Hepatocyte (in vitro differentiated cells): ENCODE data around the gene CCDC136. TPM values are rescaled to one million over a fixed set of nuclear protein-coding genes. Genes with fewer than 3 reads are reported as not detected.

Source experiments
- DNase-seq: peaks from one replicate; pipeline ENCODE4 v3.0.0-alpha.2; 2016; ENCODE audit warnings: low spot score
- H2AFZ ChIP-seq: fragments of 200-600 bp; sonication (generic); 2 replicates; pipeline ENCODE4 v1.6.0; 2016; ENCODE audit warnings: antibody characterized with exemption, mild to moderate bottlenecking
- H3K27ac ChIP-seq: fragments of 200-600 bp; sonication (generic); 2 replicates; pipeline ENCODE4 v1.5.1; 2016; ENCODE audit warnings: mild to moderate bottlenecking
- H3K27me3 ChIP-seq: fragments of 200-600 bp; sonication (generic); 2 replicates; pipeline ENCODE4 v1.6.1; 2016
- H3K36me3 ChIP-seq: fragments of 200-600 bp; sonication (generic); replicated peaks from 2 replicates; pipeline ENCODE4 v1.5.1; 2016; ENCODE audit warnings: low read depth; ENCODE audit not compliant: insufficient read depth
- H3K4me1 ChIP-seq: fragments of 200-600 bp; sonication (generic); 2 replicates; pipeline ENCODE4 v1.5.1; 2016; ENCODE audit warnings: mild to moderate bottlenecking, moderate library complexity; ENCODE audit not compliant: insufficient read depth
- H3K4me2 ChIP-seq: fragments of 200-600 bp; sonication (generic); 2 replicates; pipeline ENCODE4 v1.6.0; 2016
- H3K4me3 ChIP-seq: fragments of 200-600 bp; sonication (generic); 2 replicates; pipeline ENCODE4 v1.5.1; 2016; ENCODE audit warnings: mild to moderate bottlenecking
- H3K79me2 ChIP-seq: fragments of 200-600 bp; sonication (generic); 2 replicates; pipeline ENCODE4 v1.6.0; 2017; ENCODE audit warnings: mild to moderate bottlenecking
- H3K9me2 ChIP-seq: fragments of 200-600 bp; sonication (generic); replicated peaks from 2 replicates; pipeline ENCODE4 v1.6.0; 2017; ENCODE audit warnings: mild to moderate bottlenecking; ENCODE audit not compliant: insufficient read depth
- H3K9me3 ChIP-seq: fragments of 200-600 bp; sonication (generic); 2 replicates; pipeline ENCODE4 v1.5.1; 2016; ENCODE audit warnings: low read depth, mild to moderate bottlenecking
- H4K20me1 ChIP-seq: fragments of 200-600 bp; sonication (generic); 2 replicates; pipeline ENCODE4 v1.6.0; 2016; ENCODE audit warnings: mild to moderate bottlenecking; ENCODE audit not compliant: insufficient read depth, poor library complexity, severe bottlenecking
- CTCF ChIP-seq: fragments of 200-600 bp; sonication (generic); IDR thresholded peaks from 2 replicates; pipeline ENCODE4 v1.5.1; 2016; ENCODE audit warnings: antibody characterized with exemption, mild to moderate bottlenecking; ENCODE audit not compliant: poor library complexity
- EZH2 ChIP-seq: fragments of 200-600 bp; sonication (generic); IDR thresholded peaks from 2 replicates; pipeline ENCODE4 v1.6.1; 2016; ENCODE audit warnings: antibody characterized with exemption, mild to moderate bottlenecking, borderline replicate concordance
- EZH2phosphoT487 ChIP-seq: fragments of 200-600 bp; sonication (generic); IDR thresholded peaks from one replicate; pipeline ENCODE4 v1.6.1; 2018; ENCODE audit warnings: antibody characterized with exemption, mild to moderate bottlenecking, low read depth, moderate library complexity; ENCODE audit not compliant: unreplicated experiment, severe bottlenecking
- WGBS: methylation state at CpG from one replicate; pipeline ENCODE4 v1.1.6; 2016; ENCODE audit warnings: low lambda C conversion rate; ENCODE audit errors: missing lambda C conversion rate; 5-methylcytosine and 5-hydroxymethylcytosine counted together
- polyA plus RNA-seq: library from polyadenylated mRNA; unstranded; fragments of >200 nt; fragmentation: Nextera tagmentation; extraction: Ambion mirVana; gene quantifications from 2 replicates; pipeline ENCODE4 v1.2.1, GENCODE V29; 2016
- total RNA-seq: library from RNA; depleted of rRNA; stranded (reverse); fragments of >200 nt; gene quantifications from 2 replicates; pipeline ENCODE4 v1.2.3, GENCODE V29; 2014

The CCDC136 gene
- total RNA-seq (3.4 and 5.6 TPM in 2 replicates), polyA plus RNA-seq (3.8 and 8.3 TPM in 2 replicates)

GRCh38 chr7:128791121-128791971 lies at the start of gene CCDC136:
TSS of gene CCDC136 (plus strand) at chr7:128791968. CDS start at chr7:128792412, 444 bp downstream.
- Histone ChIP-seq H3K4me2 (peak within 1 kb of the TSS; percentile 99), H3K4me1 (peaks cover 11% of the 10 kb centered on the region), H2AFZ (peak within 1 kb of the TSS; percentile 100), H3K36me3 (no peaks in the 10 kb centered on the region), H3K9me3 (no peaks in the 10 kb centered on the region), H4K20me1 (no peaks in the 10 kb centered on the region), H3K9me2 (no peaks in the 10 kb centered on the region), H3K4me3 (peak within 1 kb of the TSS; percentile 93), H3K27ac (no peak within 1 kb of the TSS), H3K79me2 (no peaks in the 10 kb centered on the region), H3K27me3 (peaks cover 7% of the 10 kb centered on the region)
- WGBS = 1% methylated on average over 31 of the region's 80 CpGs
- peak; percentile 87 for DNase-seq
- no peak for TF ChIP-seq CTCF
- TF ChIP-seq EZH2phosphoT487 = no peak
- TF ChIP-seq EZH2 = no peak

DNA sequence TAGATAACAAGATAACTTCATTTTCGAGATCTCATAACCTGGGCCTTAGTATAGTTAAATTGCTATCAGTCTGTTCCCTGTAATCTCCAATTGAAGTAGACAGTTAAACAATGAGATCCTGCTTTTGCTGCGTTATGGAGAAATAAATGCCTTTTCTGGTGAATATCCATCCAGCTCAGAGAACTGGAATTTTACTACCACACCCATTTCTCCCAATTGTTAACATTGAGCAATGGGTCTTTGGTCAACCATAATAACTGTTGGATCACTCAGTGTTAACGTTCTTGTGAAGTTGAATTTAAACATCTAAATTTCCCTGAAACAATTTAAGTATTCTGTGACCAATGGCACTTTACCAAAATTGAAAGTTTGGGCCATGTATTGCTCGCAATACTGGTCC lies 49.6 kb upstream of the CCDC136 start:
- peaks cover 72% of the 10 kb centered on the region for H4K20me1 ChIP-seq
- WGBS = 55% methylated on average over 4 of the region's 4 CpGs

DNA sequence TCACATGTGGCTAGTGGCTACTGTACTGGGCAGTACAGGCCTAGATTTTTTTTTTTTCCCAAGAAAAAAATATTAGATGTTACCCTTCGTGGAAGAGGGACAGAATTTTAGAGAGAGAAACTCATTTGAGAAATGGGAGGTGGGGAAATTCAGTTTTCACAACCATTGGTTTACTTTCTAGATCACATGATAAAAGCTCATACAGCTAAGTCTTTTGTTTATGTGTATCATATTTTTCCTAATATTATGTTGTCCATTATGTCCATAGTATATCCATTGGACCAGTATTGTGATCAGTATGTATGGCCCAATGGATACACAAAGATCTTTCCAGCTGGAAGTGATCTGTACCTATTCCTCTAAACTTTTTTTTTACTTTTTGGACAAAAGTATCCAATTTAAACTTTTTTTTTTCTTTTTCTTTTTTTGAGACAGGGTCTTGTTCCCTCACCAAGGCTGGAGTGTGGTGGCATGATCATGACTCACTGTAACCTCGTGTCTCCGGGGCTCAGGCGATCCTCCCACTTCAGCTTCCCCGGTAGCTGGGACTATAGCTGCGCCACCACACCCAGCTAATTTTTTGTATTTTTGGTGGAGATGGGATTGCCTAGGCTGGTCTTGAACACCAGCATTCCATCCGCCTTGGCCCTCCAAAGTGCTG lies 48.5 kb upstream of the CCDC136 start:
- Histone ChIP-seq H3K9me2 (no peaks in the 10 kb centered on the region), H3K4me1 (peaks cover 28% of the 10 kb centered on the region), H4K20me1 (peaks cover 82% of the 10 kb centered on the region), H3K4me3 (no peak overlapping the region), H3K36me3 (no peaks in the 10 kb centered on the region), H3K27me3 (no peaks in the 10 kb centered on the region), H2AFZ (no peak overlapping the region), H3K79me2 (peaks cover 90% of the 10 kb centered on the region), H3K4me2 (no peak overlapping the region), H3K27ac (no peak overlapping the region), H3K9me3 (no peaks in the 10 kb centered on the region)
- no peak for DNase-seq
- WGBS = 91% methylated on average over 7 of the region's 7 CpGs
- TF ChIP-seq EZH2 (no peak), CTCF (no peak), EZH2phosphoT487 (no peak)

More for the DNA sequence above, 49.6 kb upstream of the CCDC136 start:
- DNase-seq = no peak
- Histone ChIP-seq H3K9me3 (no peaks in the 10 kb centered on the region), H3K4me1 (peaks cover 29% of the 10 kb centered on the region), H3K27me3 (no peaks in the 10 kb centered on the region), H3K9me2 (no peaks in the 10 kb centered on the region), H3K36me3 (no peaks in the 10 kb centered on the region), H3K27ac (no peak overlapping the region), H3K79me2 (peaks cover 80% of the 10 kb centered on the region), H3K4me2 (peak overlapping the region; percentile 88), H3K4me3 (no peak overlapping the region), H2AFZ (no peak overlapping the region)
- TF ChIP-seq EZH2phosphoT487 (no peak), CTCF (no peak), EZH2 (no peak)
